Measurements from ENCODE around the gene SDS. TPM values are rescaled to one million over a fixed set of nuclear protein-coding genes. Genes with fewer than 3 reads are reported as not detected.
A peak's percentile ranks its signal among the peaks of the same experiment; 100 is the strongest.

The SDS gene
- total and polyA plus RNA-seq, 4 donors = 0.65 to 433 (median 77.9) TPM

DNA sequence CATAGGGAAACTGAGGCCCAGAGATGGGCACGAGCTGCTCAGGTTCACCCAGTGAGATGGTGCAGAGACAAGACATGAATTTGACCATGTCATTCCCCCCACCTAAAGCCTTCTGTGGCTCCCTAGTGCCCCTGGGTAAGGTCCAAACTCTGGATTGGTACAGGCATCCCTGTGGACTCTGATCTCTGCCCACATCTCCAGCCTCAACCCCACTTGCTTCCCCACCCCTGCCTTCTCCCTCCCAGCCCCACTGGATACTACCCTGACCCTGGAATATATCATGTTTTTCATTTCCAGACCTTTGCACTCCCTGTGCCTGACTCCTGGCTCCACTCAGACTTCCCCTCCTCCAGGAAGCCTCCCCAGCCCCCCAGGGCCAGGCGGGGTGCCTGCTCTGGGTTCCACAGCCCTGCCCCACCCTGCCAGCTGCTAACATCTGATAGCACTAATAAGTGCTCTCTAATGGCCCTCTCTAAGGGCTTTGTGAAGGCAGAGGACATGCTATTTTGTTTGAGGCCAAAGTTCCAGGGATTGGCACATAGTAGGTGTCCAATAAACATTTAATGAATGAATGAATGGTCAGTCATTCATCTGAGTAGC is 17.4 kb upstream of the SDS start:
- peak; percentile 86 for DNase-seq (ENCODE audit: low spot score)
- H3K9me3 ChIP-seq (ENCODE audit: control insufficient read depth in 4 of 4, low read length in 3 of 4) = no peaks in the 10 kb centered on the region
- no peak overlapping the region for H3K4me3 ChIP-seq (ENCODE audit: low read depth in 1 of 3, low read length in 3 of 3)
- no peaks in the 10 kb centered on the region for H3K36me3 ChIP-seq (ENCODE audit: control insufficient read depth in 4 of 4, insufficient read depth in 3 of 4, low read depth in 1 of 4, low read length in 3 of 4)
- TF ChIP-seq YY1 (IDR thresholded peaks at IDR 0.05) (peak; percentile 27), NR2F2 (IDR thresholded peaks at IDR 0.05) (no peak), GABPA (IDR thresholded peaks at IDR 0.05 in 1 of 2, conservative IDR thresholded peaks at IDR 0.05 in 1 of 2) (no peak), CTCF (IDR thresholded peaks at IDR 0.05; ENCODE audit: low read depth, low read length, missing input control) (no peak), HNF4G (IDR thresholded peaks at IDR 0.05) (peak; percentile 35), REST (IDR thresholded peaks at IDR 0.05) (no peak), FOXA2 (IDR thresholded peaks at IDR 0.05) (no peak), TAF1 (conservative IDR thresholded peaks at IDR 0.05) (no peak), RXRA (IDR thresholded peaks at IDR 0.05) (peak; percentile 68 to 88), EGR1 (IDR thresholded peaks at IDR 0.05; ENCODE audit: low read depth in 2 of 2) (no peak), SP1 (IDR thresholded peaks at IDR 0.05) (peak; percentile 72), FOXA1 (IDR thresholded peaks at IDR 0.05) (no peak), ZBTB33 (IDR thresholded peaks at IDR 0.05) (no peak), JUND (IDR thresholded peaks at IDR 0.05) (no peak), HNF4A (conservative IDR thresholded peaks at IDR 0.05) (peak; percentile 85 to 87), RAD21 (IDR thresholded peaks at IDR 0.05) (peak in 1 of 2 donors; percentile 21)
- TF ChIP-seq, protein P1, sequence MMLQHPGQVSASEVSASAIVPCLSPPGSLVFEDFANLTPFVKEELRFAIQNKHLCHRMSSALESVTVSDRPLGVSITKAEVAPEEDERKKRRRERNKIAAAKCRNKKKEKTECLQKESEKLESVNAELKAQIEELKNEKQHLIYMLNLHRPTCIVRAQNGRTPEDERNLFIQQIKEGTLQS (IDR thresholded peaks at IDR 0.05) = no peak
- TF ChIP-seq, protein P2, sequence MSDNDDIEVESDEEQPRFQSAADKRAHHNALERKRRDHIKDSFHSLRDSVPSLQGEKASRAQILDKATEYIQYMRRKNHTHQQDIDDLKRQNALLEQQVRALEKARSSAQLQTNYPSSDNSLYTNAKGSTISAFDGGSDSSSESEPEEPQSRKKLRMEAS (IDR thresholded peaks at IDR 0.05) = peak; percentile 34
- H3K27me3 ChIP-seq (ENCODE audit: control insufficient read depth in 4 of 4, insufficient read depth in 4 of 4, low read length in 3 of 4) = no peaks in the 10 kb centered on the region
- H3K27ac ChIP-seq (ENCODE audit: low read depth in 1 of 2, low read length in 2 of 2) = peak overlapping the region; percentile 78 to 95
- 32% methylated on average over 2 of the region's 2 CpGs for WGBS
- H3K9ac ChIP-seq (ENCODE audit: low read depth in 1 of 2, low read length in 2 of 2) = peak overlapping the region in 1 of 2 donors; percentile 33
- peaks cover 6 to 60% (median 36%) of the 10 kb centered on the region in 4 donors for H3K4me1 ChIP-seq (ENCODE audit: control insufficient read depth in 4 of 4, insufficient read depth in 4 of 4, low read length in 3 of 4)
